GM12878 (cell line): ENCODE data around the gene RAPGEF6. TPM values are rescaled to one million over a fixed set of nuclear protein-coding genes. Genes with fewer than 3 reads are reported as not detected.

Experiments used
- CBX3 ChIP-seq: fragments of 200-600 bp; sonication (generic); IDR thresholded peaks from 2 replicates; pipeline ENCODE4 v1.6.1; 2016; ENCODE audit warnings: low read depth, borderline replicate concordance
- ETV6 ChIP-seq, 2 experiments: fragments of 450-650 bp in 1 of 2; IDR thresholded peaks in 1 of 2; conservative IDR thresholded peaks in 1 of 2; 2 replicates each; pipeline ENCODE4 v1.6.1; 2014; ENCODE audit warnings: antibody characterized with exemption in 1 of 2, borderline replicate concordance in 1 of 2, low read depth in 1 of 2, mild to moderate bottlenecking in 1 of 2, moderate library complexity in 1 of 2
- EZH2 ChIP-seq: IDR thresholded peaks from 2 replicates; pipeline ENCODE4 v1.6.1; 2012; ENCODE audit warnings: low read depth, mild to moderate bottlenecking, control low read depth, inconsistent platforms, low read length, borderline replicate concordance; ENCODE audit not compliant: control insufficient read depth
- FOXM1 ChIP-seq: IDR thresholded peaks from 2 replicates; pipeline ENCODE4 v1.6.1; 2012; ENCODE audit warnings: low read depth, mild to moderate bottlenecking, inconsistent platforms, low read length, moderate library complexity
- HDGF ChIP-seq: fragments of 450-650 bp; IDR thresholded peaks from 2 replicates; pipeline ENCODE4 v1.6.1; 2016; ENCODE audit warnings: antibody characterized with exemption
- IRF4 ChIP-seq: IDR thresholded peaks from 2 replicates; pipeline ENCODE4 v1.6.1; 2011; ENCODE audit warnings: low read depth, low read length
- JUNB ChIP-seq: IDR thresholded peaks from 2 replicates; pipeline ENCODE4 v1.6.1; 2016; ENCODE audit warnings: antibody characterized with exemption, mild to moderate bottlenecking
- KLF5 ChIP-seq: fragments of 450-650 bp; IDR thresholded peaks from 2 replicates; pipeline ENCODE4 v1.6.1; 2014; ENCODE audit warnings: mild to moderate bottlenecking; ENCODE audit not compliant: partially characterized antibody
- MYB ChIP-seq: fragments of 150-350 bp; IDR thresholded peaks from 2 replicates; pipeline ENCODE4 v1.6.1; 2014; ENCODE audit warnings: mild to moderate bottlenecking, low read depth, low read length, borderline replicate concordance
- NFIC ChIP-seq: IDR thresholded peaks from 2 replicates; pipeline ENCODE4 v1.6.1; 2012; ENCODE audit warnings: low read depth, mild to moderate bottlenecking, inconsistent platforms, low read length, moderate library complexity
- NFXL1 ChIP-seq: fragments of 450-650 bp; IDR thresholded peaks from 2 replicates; pipeline ENCODE4 v1.6.1; 2017; ENCODE audit warnings: antibody characterized with exemption, mild to moderate bottlenecking, borderline replicate concordance
- NR2C2 ChIP-seq: IDR thresholded peaks from 2 replicates; pipeline ENCODE4 v1.6.1; 2011; ENCODE audit warnings: borderline replicate concordance, low read depth; ENCODE audit not compliant: control insufficient read depth, insufficient read length
- PAX5 ChIP-seq: IDR thresholded peaks from 2 replicates; pipeline ENCODE4 v1.6.1; 2011; ENCODE audit warnings: low read depth, low read length, borderline replicate concordance
- POLR2A ChIP-seq: IDR thresholded peaks from 2 replicates; pipeline ENCODE4 v1.6.1; 2011; ENCODE audit warnings: low read depth, mild to moderate bottlenecking, low read length
- POLR2AphosphoS5 ChIP-seq: IDR thresholded peaks from 2 replicates; pipeline ENCODE4 v1.6.1; 2011; ENCODE audit warnings: mild to moderate bottlenecking, low read length, inconsistent platforms
- RAD21 ChIP-seq: IDR thresholded peaks from 2 replicates; pipeline ENCODE4 v1.6.1; 2011; ENCODE audit warnings: mild to moderate bottlenecking, low read depth, low read length, moderate library complexity; ENCODE audit not compliant: insufficient read depth
- RFX5 ChIP-seq: IDR thresholded peaks from 2 replicates; pipeline ENCODE4 v1.6.1; 2011; ENCODE audit warnings: low read depth, low read length, improper control_type of control experiment
- RUNX3 ChIP-seq: IDR thresholded peaks from 2 replicates; pipeline ENCODE4 v1.6.1; 2012; ENCODE audit warnings: low read length, inconsistent platforms
- SIX5 ChIP-seq: IDR thresholded peaks from 2 replicates; pipeline ENCODE4 v1.6.1; 2011; ENCODE audit warnings: mild to moderate bottlenecking, low read depth, low read length, moderate library complexity; ENCODE audit not compliant: severe bottlenecking
- SMC3 ChIP-seq: IDR thresholded peaks from 2 replicates; pipeline ENCODE4 v1.6.1; 2011; ENCODE audit warnings: low read length, improper control_type of control experiment, borderline replicate concordance
- SRF ChIP-seq, 2 experiments: IDR thresholded peaks; 2 replicates each; pipeline ENCODE4 v1.6.1; 2011; ENCODE audit warnings: low read depth in 2 of 2, low read length in 2 of 2, mild to moderate bottlenecking in 1 of 2, moderate library complexity in 1 of 2
- STAT3 ChIP-seq: IDR thresholded peaks from 2 replicates; pipeline ENCODE4 v1.6.1; 2011; ENCODE audit warnings: low read depth, low read length, improper control_type of control experiment
- SUZ12 ChIP-seq: fragments of 200-600 bp; sonication (generic); IDR thresholded peaks from one replicate; pipeline ENCODE4 v1.6.1; 2018; ENCODE audit warnings: antibody characterized with exemption, mild to moderate bottlenecking; ENCODE audit not compliant: unreplicated experiment
- ZNF384 ChIP-seq: IDR thresholded peaks from 2 replicates; pipeline ENCODE4 v1.6.1; 2012; ENCODE audit warnings: low read depth, mild to moderate bottlenecking, low read length, improper control_type of control experiment, borderline replicate concordance
- polyA plus RNA-seq, 11 experiments: library from polyadenylated mRNA; depleted of rRNA in 4 of 11; unstranded in 6 of 11; stranded (reverse) in 5 of 11; fragments of >200 nt; fragmentation: Nextera tagmentation in 4 of 11; fragmentation: Illumina TruSeq in 1 of 11; extraction: Ambion mirVana in 4 of 11; extraction: Trizol in 1 of 11; gene quantifications; 1 replicate in 1 of 11; 2 replicates in 10 of 11; pipeline versions ENCODE4 v1.2.1 to v1.2.3, GENCODE V29; 2011 to 2016; ENCODE audit warnings: inconsistent platforms in 2 of 11, missing spikeins in 2 of 11, low read depth in 1 of 11
- total RNA-seq, 4 experiments: library from RNA; depleted of rRNA in 3 of 4; stranded (reverse); fragments of >200 nt in 3 of 4; fragmentation: Illumina TruSeq in 1 of 4; extraction: Trizol in 1 of 4; gene quantifications; 2 replicates each; pipeline versions ENCODE4 v1.2.1 to v1.2.3, GENCODE V29; 2013 to 2021
- TF ChIP-seq, protein P1 (sequence below): fragments of 450-650 bp; IDR thresholded peaks from 2 replicates; pipeline ENCODE4 v1.6.1; 2017; ENCODE audit warnings: low read depth, mild to moderate bottlenecking, moderate library complexity
- TF ChIP-seq, protein P2 (sequence below): fragments of 150-350 bp; IDR thresholded peaks from 2 replicates; pipeline ENCODE4 v1.6.1; 2014; ENCODE audit warnings: mild to moderate bottlenecking, low read depth, low read length
- TF ChIP-seq, protein P3 (sequence below): fragments of 450-650 bp; IDR thresholded peaks from 2 replicates; pipeline ENCODE4 v1.6.1; 2016; ENCODE audit warnings: mild to moderate bottlenecking
- TF ChIP-seq, protein P4 (sequence below): IDR thresholded peaks from 2 replicates; pipeline ENCODE4 v1.6.1; 2011; ENCODE audit warnings: borderline replicate concordance, low read depth, mild to moderate bottlenecking, moderate library complexity, low read length; ENCODE audit not compliant: insufficient read depth, poor library complexity, severe bottlenecking

Gene RAPGEF6
- total and polyA plus RNA-seq, 10 of the 15 experiments (the other 5 are each of a cell fraction or from before 2014, with no cell fraction given): 2.9 to 24.0 (median 14.2) TPM

DNA sequence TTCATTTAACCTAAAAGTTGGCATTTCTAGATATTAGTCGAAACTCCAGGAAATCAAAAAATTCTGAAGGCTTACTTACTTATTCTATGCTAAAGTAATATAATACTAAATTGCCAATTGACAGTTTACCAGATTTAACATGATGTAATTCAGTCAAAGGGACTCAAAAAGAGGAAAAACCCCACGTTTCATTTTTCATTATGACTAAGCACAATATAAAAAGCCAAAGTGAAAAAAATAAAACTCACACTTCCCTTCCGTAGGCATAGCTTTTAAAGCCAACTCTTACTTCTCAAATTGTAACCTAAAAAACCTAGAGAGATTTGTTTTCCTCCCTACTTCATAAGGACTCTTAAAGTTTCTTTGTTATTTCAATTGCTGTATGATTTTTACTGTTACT lies 146.6 kb downstream of the RAPGEF6 start (continued):
- TF ChIP-seq, protein P1, sequence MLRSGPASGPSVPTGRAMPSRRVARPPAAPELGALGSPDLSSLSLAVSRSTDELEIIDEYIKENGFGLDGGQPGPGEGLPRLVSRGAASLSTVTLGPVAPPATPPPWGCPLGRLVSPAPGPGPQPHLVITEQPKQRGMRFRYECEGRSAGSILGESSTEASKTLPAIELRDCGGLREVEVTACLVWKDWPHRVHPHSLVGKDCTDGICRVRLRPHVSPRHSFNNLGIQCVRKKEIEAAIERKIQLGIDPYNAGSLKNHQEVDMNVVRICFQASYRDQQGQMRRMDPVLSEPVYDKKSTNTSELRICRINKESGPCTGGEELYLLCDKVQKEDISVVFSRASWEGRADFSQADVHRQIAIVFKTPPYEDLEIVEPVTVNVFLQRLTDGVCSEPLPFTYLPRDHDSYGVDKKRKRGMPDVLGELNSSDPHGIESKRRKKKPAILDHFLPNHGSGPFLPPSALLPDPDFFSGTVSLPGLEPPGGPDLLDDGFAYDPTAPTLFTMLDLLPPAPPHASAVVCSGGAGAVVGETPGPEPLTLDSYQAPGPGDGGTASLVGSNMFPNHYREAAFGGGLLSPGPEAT: peak; percentile 94
- TF ChIP-seq FOXM1 (peak; percentile 84; the same call in 1 of the 2 replicates), CBX3 (no peak), IRF4 (peak; percentile 90), SUZ12 (no peak), RUNX3 (peak; percentile 79), STAT3 (peak; percentile 62; the same call in 1 of the 2 replicates), RAD21 (no peak), SRF (IDR thresholded peaks at IDR 0.05; ENCODE audit: low read depth in 2 of 2, low read length in 2 of 2) (no peak), EZH2 (no peak), MYB (no peak), NFXL1 (no peak), ZNF384 (peak; percentile 95), RFX5 (no peak), JUNB (peak; percentile 97), POLR2AphosphoS5 (no peak), NFIC (peak; percentile 96), SIX5 (no peak), ETV6 (conservative IDR thresholded peaks at IDR 0.05 in 1 of 2, IDR thresholded peaks at IDR 0.05 in 1 of 2; ENCODE audit: borderline replicate concordance in 1 of 2, low read depth in 1 of 2) (peak in 1 of 2 experiments; percentile 74; a peak in 1 of 4 replicates), PAX5 (no peak), NR2C2 (no peak), SMC3 (no peak; the same call in 1 of the 2 replicates), HDGF (no peak), POLR2A (no peak), KLF5 (no peak)
- TF ChIP-seq, protein P2, sequence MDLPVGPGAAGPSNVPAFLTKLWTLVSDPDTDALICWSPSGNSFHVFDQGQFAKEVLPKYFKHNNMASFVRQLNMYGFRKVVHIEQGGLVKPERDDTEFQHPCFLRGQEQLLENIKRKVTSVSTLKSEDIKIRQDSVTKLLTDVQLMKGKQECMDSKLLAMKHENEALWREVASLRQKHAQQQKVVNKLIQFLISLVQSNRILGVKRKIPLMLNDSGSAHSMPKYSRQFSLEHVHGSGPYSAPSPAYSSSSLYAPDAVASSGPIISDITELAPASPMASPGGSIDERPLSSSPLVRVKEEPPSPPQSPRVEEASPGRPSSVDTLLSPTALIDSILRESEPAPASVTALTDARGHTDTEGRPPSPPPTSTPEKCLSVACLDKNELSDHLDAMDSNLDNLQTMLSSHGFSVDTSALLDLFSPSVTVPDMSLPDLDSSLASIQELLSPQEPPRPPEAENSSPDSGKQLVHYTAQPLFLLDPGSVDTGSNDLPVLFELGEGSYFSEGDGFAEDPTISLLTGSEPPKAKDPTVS: no peak
- TF ChIP-seq, protein P3, sequence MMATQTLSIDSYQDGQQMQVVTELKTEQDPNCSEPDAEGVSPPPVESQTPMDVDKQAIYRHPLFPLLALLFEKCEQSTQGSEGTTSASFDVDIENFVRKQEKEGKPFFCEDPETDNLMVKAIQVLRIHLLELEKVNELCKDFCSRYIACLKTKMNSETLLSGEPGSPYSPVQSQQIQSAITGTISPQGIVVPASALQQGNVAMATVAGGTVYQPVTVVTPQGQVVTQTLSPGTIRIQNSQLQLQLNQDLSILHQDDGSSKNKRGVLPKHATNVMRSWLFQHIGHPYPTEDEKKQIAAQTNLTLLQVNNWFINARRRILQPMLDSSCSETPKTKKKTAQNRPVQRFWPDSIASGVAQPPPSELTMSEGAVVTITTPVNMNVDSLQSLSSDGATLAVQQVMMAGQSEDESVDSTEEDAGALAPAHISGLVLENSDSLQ: peak; percentile 52; the same call in 1 of the 2 replicates
- TF ChIP-seq, protein P4, sequence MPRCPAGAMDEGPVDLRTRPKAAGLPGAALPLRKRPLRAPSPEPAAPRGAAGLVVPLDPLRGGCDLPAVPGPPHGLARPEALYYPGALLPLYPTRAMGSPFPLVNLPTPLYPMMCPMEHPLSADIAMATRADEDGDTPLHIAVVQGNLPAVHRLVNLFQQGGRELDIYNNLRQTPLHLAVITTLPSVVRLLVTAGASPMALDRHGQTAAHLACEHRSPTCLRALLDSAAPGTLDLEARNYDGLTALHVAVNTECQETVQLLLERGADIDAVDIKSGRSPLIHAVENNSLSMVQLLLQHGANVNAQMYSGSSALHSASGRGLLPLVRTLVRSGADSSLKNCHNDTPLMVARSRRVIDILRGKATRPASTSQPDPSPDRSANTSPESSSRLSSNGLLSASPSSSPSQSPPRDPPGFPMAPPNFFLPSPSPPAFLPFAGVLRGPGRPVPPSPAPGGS: no peak
